HK-2 (cell line): Measurements from ENCODE around the gene DENND1C.
"Not testable (repeated sequence)": the region's sequence is repeated elsewhere in the genome, so short reads cannot be mapped to it uniquely, and the experiment has no call there.

Experiments
- DNase-seq: peaks from one replicate; pipeline ENCODE4 v3.0.0-alpha.2; 2018; ENCODE audit not compliant: unreplicated experiment

DENND1C gene

DNA sequence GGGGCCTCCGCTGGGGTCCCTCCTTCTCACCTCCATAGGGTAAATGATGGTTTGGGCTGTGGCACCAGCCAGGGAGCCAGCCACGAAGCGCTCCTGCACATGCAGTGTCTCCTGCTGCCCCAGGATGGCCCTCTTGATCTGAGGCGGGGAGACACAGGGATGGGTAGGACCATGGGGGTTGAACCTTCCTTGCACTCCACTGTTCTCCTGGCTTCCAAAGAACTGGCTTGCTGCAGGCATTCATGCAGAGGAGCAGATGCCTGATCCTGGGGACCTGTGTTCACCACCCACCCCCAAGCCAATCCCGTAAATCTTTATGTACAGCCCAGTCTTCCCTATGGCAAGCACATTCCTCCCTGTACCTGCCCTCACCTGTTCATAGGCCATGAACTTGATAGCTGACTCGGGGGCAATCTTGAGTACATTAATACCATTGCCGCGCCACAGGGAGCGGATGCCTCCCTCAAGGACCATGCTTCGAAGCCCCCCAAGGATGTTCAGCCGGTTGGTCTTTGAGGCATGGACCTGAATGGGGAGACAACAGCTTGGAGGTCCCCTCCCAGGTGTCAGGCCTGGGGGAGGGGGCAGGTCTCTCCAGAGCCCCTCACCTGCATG is 27.5 kb downstream of the DENND1C start:
- no peak for DNase-seq

DNA sequence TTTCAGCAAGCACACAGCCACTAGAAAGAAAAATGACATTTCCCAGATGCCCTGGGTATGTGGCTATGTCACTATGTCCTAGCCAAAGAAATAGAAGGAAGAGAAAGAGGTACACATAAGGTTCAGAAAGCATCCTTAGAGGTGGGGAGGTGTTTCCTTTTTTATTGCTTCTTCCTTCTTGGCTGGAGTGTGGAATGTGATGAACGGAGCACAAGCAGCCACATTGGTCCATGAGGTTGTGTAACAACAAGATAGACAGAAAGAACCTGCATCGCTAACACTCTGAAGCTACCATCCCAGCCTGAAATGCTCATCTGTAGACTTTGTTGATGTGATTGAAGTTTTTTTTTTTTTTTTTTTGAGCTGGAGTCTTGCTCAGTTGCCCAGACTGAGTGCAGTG is 28.7 kb downstream of the DENND1C start:
- DNase-seq, result no peak

DNA sequence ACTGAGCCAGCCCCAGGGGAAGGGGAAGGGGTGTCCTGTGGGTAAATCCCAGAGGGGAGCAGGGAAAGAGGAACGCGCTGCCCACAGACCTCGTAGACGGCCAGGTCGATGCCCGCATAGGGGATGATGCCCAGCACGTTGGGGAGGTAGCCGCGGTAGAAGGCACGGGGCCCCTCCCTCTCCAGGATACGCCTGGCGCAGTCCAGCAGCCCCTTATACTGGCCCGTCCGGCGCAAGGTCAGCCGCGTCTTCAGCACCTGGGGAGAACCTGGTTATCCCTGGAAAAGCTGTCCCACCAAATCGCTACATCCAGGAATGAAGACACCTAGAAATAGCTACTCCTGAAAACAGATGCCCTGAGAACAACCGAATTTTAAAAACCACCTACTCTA is 29.4 kb downstream of the DENND1C start:
- no peak for DNase-seq

DNA sequence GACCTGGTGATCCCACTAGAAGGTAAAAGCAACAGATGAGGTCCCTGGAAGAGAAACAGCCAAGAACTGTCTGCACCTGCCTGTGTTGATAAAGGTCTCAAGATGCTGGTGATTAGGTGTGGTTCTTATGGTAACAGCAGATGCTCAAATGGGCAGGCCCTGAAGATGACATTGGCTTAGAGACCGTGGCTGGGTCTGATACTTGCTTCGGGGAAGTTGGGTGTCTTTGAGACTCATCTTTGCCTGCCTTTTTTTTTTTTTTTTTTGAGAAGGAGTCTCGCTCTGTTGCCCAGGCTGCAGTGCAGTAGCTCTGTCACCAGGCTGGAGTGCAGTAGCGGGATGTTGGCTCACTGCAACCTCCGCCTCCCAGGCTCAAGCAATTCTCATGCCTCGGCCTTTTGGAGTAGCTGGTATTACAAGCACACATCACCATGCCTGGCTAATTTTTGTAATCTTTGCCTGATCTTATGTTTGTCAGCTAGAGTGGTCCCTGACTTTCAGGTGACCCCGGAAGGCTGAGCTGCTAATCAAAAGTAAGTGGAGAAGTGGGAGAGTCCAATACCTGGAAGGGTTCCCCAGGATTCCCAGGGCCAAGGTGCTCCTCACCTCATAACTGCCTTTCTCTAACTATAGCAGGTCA is 29.9 kb downstream of the DENND1C start:
- DNase-seq, result no peak

DNA sequence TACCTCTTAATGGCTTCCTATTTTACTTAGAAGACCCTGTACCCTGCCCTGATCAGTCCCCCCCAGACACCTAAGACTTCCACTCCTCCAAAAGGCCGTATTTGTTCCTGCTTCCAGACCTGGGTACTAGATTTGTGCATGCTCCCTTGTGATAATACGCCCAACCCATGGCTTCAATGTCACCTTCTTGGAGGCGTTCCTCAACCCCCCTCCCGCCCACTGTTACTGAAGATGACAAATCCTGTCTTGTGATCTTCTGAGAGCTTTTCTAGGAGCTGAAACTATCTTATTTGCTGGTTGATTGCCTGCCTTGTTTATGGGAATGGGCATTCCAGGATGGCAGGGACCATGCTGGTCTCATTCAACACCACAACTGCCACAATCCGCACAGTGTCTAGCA is 31.4 kb downstream of the DENND1C start:
- no peak for DNase-seq

DNA sequence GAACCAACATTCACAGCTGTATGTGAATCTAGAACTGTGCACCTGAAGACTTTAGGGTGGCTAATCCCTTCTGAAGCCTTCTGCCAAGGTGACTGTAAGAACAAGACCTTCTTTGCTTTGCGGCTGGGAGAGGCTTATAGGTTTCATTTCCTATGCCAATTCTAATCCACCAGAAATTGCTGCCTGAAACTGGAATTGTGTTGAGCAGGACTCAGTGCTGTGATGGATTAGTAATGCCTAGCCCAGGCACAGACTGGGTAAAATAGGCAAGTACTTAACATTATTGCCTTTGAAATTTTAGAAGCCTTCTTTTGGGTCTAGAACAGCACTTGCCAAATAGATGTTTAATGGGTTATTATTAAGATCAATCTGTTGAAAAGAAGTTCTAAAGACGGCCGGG is 33.5 kb downstream of the DENND1C start:
- no peak for DNase-seq

DNA sequence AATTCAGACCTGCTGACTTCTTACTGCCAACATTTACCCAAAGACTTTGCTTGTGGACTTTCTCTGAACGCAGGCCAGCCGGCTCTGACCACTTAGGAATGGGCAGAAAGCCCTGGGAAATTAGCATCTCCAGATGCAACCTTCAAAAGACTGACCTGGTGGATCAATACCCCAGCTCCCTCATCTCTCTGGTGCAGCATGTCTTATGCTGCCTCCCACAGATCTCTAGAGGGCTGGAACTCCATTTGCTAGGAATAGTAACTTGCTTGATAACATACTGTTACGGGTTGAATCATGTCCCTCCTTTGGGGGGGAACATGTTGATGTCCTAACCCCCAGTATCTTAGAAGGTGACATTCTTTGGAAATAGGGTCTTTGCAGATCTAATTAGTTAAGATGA is 35.1 kb downstream of the DENND1C start:
- DNase-seq, result no peak

DNA sequence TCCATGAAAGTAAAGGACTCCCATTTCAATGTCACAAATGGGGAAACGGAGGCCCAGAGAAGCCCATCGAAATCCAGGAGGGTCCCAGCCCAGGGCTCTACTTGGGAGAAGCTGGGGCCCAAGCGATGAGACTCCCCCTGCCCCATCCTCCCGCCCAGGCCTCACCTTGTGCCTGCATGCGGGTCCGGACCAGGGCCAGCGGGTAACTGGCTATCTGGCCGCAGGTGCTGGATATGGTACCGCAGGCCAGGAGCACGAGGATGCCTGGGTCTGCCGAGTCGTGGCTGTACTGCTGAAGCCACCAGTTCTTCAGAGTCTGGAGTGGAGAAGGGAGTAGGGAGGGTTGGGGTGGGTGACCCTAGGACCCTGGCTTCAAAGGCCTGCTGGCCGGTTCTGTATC is 37.6 kb downstream of the DENND1C start:
- DNase-seq, result no peak

DNA sequence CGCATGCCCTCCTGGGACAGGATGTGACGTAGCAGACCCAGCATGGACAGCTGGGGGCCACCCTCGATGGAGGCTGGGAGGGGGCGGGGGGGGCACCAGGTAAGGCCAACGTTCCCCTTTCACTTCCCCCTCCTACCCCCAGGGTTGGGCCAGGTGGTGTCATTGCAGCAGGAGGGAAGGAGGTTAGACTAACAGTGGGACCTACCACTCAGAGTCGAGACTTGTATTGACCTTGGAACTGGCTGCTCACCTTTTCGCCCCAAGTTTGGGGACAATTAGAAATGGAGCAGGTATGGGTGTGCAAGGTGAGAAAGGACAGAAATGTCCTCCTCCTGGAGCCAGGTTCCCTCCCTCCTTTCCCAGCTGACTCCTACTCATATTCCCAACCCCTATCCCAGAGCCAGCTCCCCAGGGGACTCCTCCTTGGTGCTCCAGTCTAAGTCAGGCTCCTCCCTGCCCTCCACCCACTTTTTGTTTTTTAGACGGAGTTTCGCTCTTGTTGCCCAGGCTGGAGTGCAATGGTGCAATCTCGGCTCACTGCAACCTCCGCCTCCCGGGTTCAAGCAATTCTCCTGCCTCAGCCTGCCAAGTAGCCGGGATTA is 39.4 kb downstream of the DENND1C start:
- no peak for DNase-seq

DNA sequence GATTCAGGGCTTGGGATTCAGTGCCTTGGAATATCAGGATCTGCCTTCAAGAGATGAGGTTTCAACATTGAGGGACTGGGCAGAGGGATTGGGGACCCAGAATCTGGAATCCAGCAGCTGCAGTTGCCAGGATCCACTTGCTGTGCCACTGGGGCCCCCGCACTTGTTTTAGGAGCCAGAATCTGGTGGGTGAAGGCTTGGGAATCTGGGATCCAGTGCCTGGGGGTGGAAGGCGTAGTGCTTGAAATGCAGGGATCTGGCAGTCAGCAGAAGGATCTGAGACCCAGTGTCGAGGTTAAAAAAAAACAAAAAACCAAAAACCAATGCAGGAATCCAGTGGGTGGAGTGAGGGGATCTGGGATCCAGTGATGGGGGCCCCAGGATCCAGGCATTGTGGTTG is 40.7 kb downstream of the DENND1C start:
- DNase-seq, result no peak

DNA sequence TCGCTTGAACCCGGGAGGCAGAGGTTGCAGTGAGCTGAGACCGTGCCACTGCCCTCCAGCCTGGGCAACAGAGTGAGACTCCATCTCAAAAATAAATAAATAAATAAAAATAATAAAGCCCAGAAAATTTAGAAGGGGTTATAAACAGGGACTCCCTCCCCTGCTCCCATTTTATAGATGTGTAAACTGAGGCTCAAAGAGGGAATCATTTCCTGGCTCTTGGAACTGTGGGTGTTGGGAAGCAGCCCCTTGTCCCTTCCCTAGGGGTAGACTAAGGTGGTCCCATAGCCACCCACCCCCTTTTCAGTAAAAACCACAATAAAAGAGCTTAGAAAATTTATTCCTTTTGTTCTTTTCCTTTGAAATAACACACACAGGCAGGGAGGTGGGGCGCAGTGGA is 41.8 kb downstream of the DENND1C start:
- DNase-seq, result no peak

DNA sequence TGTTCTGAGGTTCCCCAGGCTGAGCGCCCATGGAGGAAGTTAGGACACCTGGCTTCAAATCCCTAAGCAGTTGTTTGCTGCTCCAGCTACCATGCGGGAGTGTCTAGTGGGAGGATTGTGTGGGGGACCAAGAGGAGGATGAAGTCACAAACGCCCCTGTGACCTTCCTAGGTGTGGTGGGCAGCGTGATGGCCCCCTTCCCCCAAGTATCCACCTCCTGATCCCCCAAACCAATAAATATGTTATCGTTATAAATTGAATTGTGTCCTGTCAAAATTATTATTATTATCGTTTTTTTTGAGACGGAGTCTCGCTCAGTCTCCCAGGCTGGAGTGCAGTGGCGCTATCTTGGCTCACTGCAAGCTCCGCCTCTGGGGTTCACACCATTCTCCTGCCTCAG is 47.9 kb downstream of the DENND1C start, which contains the start of gene SLC25A41:
Gene SLC25A41 (minus strand): TSS at position 101 of the 400 bp plus-strand sequence. CDS start 70 bp downstream, at position 31.
- DNase-seq, result no peak

DNA sequence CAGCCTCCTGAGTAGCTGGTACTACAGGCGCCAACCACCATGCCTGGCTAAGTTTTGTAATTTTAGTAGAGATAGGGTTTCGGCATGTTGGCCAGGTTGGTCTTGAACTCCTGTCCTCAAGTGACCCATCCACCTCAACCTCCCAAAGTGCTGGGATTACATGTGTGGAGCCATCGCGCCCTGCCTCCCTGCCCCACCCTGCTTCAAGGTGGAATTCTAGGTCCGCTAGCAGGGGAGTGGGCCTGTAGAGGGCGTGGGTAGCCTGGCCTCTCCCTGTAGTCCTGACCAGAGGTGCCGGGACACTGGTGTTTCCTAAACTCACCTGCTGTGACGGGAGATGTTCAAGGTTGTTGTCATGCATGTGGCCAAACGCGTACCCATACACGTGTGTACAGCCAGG is 48.4 kb downstream of the DENND1C start:
- DNase-seq, result no peak

DNA sequence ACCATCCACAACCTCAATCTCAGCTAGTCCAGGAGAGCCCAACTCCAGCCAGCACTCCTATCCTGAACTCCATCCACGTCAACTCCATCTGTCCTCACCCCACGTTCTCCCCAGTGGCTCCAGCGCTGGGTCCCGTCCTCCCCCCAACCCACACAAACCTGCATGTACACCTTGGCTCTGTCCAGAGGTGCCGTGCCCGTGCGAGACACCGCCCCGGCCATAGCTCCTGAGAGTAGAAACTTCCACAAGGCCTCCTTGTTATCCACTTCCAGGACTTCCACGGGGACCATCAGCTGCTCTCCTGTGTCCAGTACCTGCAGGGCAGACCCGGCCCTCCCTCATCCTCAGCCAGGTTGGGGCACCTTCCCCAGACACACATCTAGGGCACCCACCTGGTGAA is 49.7 kb downstream of the DENND1C start:
- no peak for DNase-seq

DNA sequence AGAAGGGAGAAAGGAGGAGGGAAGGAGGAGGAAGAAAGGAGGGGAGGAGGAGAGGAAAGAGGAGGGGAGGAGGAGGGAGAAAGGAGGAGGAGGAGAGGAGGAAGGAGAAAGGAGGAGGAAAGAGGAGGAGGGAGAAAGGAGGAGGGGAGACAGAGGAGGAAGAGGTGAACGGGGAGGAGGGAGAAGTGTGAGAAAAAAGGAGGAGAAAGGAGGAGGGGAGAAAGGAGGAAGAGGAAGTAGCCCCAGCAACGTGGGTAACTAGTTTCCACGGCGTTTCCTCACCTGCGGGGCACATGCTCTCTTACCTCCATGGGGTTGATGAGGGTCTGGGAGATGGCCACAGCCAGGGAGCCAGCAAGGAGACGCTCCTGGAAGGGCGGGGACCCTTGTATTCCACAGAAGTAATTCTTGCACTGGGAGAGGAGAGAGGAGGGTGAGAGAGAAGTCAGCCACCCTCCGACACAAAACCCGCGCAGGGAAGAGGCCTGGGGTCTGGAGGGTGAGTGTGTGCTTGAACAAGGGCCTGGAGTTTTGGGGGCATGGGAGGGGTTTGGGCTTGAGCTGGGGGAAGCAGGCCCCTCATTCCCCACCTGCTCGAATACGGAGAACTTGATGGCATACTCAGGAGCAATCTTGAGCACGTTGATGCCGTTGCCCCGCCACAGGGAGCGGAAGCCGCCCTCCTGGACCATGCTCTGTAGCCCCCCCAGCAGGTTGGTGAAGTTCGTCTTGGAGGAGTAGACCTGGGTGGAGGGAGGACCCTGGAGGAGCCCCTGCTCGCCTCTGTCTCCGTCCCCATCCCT is 52.0 kb downstream of the DENND1C start:
- no peak for DNase-seq

DNA sequence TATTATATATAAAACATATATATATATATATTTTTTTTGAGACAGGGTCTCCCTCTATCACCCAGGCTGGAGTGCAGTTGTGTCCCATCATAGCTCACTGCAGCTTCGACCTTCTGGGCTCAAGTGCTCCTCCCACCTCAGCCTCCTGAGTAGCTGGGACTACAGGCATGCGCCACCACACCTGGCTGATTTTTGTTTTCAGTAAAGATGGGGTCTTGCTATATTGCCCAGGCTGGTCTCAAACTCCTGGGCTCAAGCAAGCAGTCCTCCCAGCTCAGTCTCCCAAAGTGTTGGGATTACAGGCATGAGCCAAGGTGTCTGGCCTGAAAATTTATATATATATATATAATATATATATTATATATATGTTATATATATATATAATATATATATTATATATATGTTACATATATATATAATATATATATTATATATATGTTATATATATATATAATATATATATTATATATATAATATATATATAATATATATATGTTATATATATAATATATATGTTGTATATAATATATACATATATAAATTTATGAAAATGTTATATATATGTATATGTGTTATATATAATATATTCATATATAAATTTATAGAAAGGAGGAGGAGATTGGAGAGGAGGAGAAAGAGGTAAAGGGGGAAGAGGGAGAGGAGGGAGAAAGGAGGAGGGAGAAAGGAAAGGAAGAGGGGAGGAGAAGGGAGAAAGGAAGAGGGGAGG is 52.7 kb downstream of the DENND1C start:
- not testable (repeated sequence) for DNase-seq

DNA sequence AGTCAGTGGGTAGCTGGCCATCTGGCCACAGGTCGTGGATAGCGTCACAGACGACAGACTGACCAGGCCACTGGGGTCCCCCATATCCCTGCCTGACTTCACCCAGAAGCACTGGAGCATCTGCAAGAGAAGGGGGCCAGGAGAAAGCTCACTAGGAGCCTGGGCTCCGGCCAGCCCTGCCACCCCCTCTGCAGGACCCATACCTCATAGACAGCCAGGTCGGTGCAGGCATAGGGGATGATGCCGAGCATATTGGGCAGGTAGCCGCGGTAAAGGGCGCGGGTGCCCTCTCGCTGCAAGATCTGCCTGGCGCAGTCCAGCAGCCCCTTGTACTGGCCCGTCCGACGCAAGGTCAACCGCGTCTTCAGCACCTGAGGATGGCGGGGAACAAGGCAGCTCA is 54.5 kb downstream of the DENND1C start:
- DNase-seq, result no peak

DNA sequence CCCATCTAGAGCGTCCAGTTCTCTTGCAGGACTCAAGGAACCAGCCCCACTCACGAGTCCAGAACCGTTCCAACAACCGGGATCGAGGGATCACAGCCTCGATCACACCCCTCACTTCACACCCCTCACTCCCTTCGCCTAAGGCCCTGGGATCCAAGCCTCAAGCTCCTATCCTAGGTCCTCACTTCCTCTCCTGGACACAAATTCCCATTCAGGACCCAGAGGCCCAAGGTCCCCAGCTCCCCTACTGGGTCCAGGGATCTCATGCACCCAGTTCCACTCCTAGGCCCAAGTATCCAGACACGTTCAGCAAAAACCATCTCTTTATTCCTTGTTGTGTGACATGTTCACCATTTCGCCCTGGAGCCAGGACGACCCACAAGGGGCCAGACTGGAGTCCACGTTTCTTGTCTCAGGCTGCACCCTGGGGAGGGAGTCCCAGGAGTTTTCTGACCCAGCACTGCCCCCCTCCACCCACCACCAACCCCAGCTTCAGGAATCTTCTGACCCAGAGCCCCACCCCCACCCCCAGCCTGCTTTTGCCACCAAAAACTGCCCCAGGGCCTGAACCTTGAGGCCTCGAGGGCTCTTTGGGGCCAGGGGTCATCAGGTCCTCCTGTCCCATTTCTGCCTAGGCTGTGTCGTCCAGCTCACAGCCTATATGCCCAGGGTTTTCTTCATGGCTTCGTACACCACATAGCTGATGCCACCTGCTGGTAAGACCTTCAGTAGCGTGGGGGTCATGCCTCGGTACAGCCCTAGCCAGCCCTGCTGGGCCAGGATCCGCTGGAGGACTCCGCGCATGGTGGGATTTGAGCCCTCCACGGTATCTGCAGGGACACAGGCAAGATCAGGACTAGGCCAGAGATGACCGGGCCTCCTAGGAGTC is 55.6 kb downstream of the DENND1C start:
- peak; percentile 66 for DNase-seq

DNA sequence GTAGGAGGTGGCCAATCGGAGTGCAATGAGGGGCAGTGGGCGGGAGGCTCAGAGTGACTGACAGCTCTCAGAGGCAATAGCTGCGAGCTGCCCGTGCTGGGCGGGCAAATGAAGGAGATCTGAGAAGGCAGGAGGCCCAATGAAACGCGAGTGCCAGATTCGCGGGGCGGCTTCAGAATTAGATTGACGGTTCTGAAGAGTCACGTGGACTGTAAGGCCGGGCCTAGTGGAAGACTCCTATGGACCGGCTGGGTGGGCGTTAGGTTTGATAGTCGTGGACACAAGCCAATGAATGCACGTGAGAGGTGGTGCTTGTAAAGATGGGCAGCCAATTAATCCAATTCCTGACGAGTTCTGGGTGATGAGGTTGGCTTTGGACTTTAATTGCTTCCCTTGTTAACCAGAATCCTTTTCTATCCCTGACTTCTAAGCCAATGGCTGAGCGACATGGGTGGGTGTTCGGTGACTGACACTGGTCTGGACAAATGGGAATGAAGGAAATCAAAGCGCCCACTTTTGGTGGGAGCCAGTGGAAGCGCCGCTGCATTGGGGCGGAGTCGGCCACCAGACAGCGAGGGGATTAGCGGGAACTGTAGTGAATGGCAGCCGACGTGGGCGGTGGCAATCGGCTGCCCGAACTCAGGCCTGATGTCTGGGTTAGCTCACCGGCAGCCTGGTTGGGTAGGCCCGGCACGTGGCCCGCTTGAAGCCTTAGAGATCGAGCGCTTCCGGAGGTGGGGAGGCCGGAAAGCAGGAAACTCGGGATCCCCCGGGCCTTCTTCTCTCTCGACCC is 56.5 kb downstream of the DENND1C start:
- peak; percentile 100 for DNase-seq
